B cell (primary cell): ENCODE results near the gene DSTYK. TPM values are rescaled to one million over a fixed set of nuclear protein-coding genes. Genes with fewer than 3 reads are reported as not detected.

ENCODE experiments used
- ATAC-seq: fragments of 200-7000 bp; cut with Tn5 transposase; one replicate; pipeline ENCODE4 v1.10.0; 2021; ENCODE audit warnings: low read depth, mild to moderate bottlenecking, moderate number of reproducible peaks, moderate library complexity
- CTCF ChIA-PET: fragments of 350-600 bp; sonication (Branson Sonifier 250); formaldehyde crosslinking; loops from one replicate; lab custom pipeline; 2021; ENCODE audit warnings: antibody characterized with exemption, inconsistent platforms; lab: Charles Lee
- POLR2A ChIA-PET: fragments of 350-600 bp; sonication (Branson Sonifier 250); formaldehyde crosslinking; loops from one replicate; lab custom pipeline; 2021; ENCODE audit warnings: antibody characterized with exemption; lab: Charles Lee
- DNase-seq: peaks from one replicate; pipeline ENCODE4 v3.0.0; 2013
- H2AFZ ChIP-seq: 2 replicates; pipeline ENCODE4 v1.6.1; 2012; ENCODE audit warnings: mild to moderate bottlenecking, low read depth, low read length; ENCODE audit not compliant: insufficient read depth, poor library complexity, severe bottlenecking
- H3K27ac ChIP-seq, 2 donors: 1 replicate in 1 of 2; 2 replicates in 1 of 2; pipeline ENCODE4 v1.5.1; 2012 to 2013; ENCODE audit warnings: low read length in 2 of 2, mild to moderate bottlenecking in 2 of 2, moderate library complexity in 1 of 2
- H3K27me3 ChIP-seq, 4 experiments: fragments of 200-600 bp in 1 of 4; sonication (generic) in 1 of 4; replicated peaks in 1 of 4; 1 replicate in 2 of 4; 2 replicates in 2 of 4; pipeline versions ENCODE4 v1.6.1 to v1.7.0; 2013 to 2016; ENCODE audit warnings: low read length in 3 of 4, mild to moderate bottlenecking in 2 of 4, mixed read lengths in 1 of 4, moderate library complexity in 1 of 4; ENCODE audit not compliant: insufficient read depth in 4 of 4, control insufficient read depth in 3 of 4; ENCODE audit errors: control extremely low read depth in 1 of 4
- H3K36me3 ChIP-seq, 2 experiments: replicated peaks in 1 of 2; 1 replicate in 1 of 2; 2 replicates in 1 of 2; pipeline versions ENCODE4 v1.6.1 to v1.7.1; 2013; ENCODE audit warnings: low read length in 1 of 2; ENCODE audit not compliant: insufficient read depth in 2 of 2, control insufficient read depth in 1 of 2; ENCODE audit errors: control extremely low read depth in 1 of 2, extremely low read depth in 1 of 2
- H3K4me1 ChIP-seq, 2 donors: fragments of 200-600 bp in 1 of 2; sonication (generic) in 1 of 2; 1 replicate in 1 of 2; 2 replicates in 1 of 2; pipeline versions ENCODE4 v1.5.1 to v1.6.1; 2013 to 2017; ENCODE audit warnings: low read length in 2 of 2; ENCODE audit not compliant: control insufficient read depth in 2 of 2, insufficient read depth in 2 of 2
- H3K4me2 ChIP-seq: replicated peaks from 2 replicates; pipeline ENCODE3; 2012; ENCODE audit warnings: mild to moderate bottlenecking, low read depth, low read length; ENCODE audit not compliant: poor library complexity, severe bottlenecking
- H3K4me3 ChIP-seq, 5 experiments: fragments of 200-600 bp in 1 of 5; sonication (generic) in 1 of 5; 1 replicate in 3 of 5; 2 replicates in 2 of 5; pipeline versions ENCODE4 v1.5.1 to v1.7.0; 2011 to 2016; ENCODE audit warnings: low read length in 4 of 5, mild to moderate bottlenecking in 4 of 5, low read depth in 2 of 5, control low read depth in 1 of 5, moderate library complexity in 1 of 5; ENCODE audit not compliant: insufficient read depth in 1 of 5; ENCODE audit errors: control extremely low read depth in 1 of 5, extremely low read depth in 1 of 5
- H3K79me2 ChIP-seq: fragments of 200-600 bp; sonication (generic); one replicate; pipeline ENCODE4 v1.6.0; 2016; ENCODE audit warnings: low read length; ENCODE audit not compliant: control insufficient read depth, insufficient read depth
- H3K9ac ChIP-seq: fragments of 200-600 bp; sonication (generic); 2 replicates; pipeline ENCODE4 v1.6.1; 2017; ENCODE audit warnings: mild to moderate bottlenecking, low read length, moderate library complexity
- H3K9me3 ChIP-seq, 3 donors: one replicate each; pipeline versions ENCODE4 v1.6.1 to v1.7.1; 2013; ENCODE audit warnings: low read length in 2 of 3; ENCODE audit not compliant: control insufficient read depth in 2 of 3, insufficient read depth in 1 of 3; ENCODE audit errors: control extremely low read depth in 1 of 3
- H4K20me1 ChIP-seq: 2 replicates; pipeline ENCODE4 v1.6.0; 2012; ENCODE audit warnings: mild to moderate bottlenecking, low read length; ENCODE audit not compliant: insufficient read depth, control insufficient read depth, poor library complexity, severe bottlenecking
- H3K27ac Mint-ChIP-seq: one replicate; pipeline ENCODE4 v1.8.0; 2021; ENCODE audit warnings: mixed read lengths
- H3K27me3 Mint-ChIP-seq: one replicate; pipeline ENCODE4 v1.8.0; 2021; ENCODE audit warnings: mixed read lengths
- H3K4me1 Mint-ChIP-seq: one replicate; pipeline ENCODE4 v1.8.0; 2021; ENCODE audit warnings: mixed read lengths
- H3K4me3 Mint-ChIP-seq: one replicate; pipeline ENCODE4 v1.8.0; 2021; ENCODE audit warnings: mixed read lengths
- H3K9me3 Mint-ChIP-seq: one replicate; pipeline ENCODE4 v1.8.0; 2022; ENCODE audit warnings: mixed read lengths; ENCODE audit not compliant: insufficient read depth
- CTCF ChIP-seq: fragments of 200-600 bp; IDR thresholded peaks from one replicate; pipeline ENCODE4 v1.8.0; 2022; ENCODE audit warnings: antibody characterized with exemption, mild to moderate bottlenecking
- EZH2 ChIP-seq: IDR thresholded peaks from 2 replicates; pipeline ENCODE4 v1.6.1; 2012; ENCODE audit warnings: borderline replicate concordance, low read depth, mild to moderate bottlenecking, moderate library complexity, low read length; ENCODE audit not compliant: insufficient read depth, poor library complexity, severe bottlenecking
- WGBS: methylation state at CpG from one replicate; pipeline ENCODE4 v1.1.5; 2013; ENCODE audit warnings: missing lambda C conversion rate; ENCODE audit not compliant: insufficient coverage; 5-methylcytosine and 5-hydroxymethylcytosine counted together
- intact Hi-C: fragments of 100-400 bp; cut with micrococcal nuclease; formaldehyde crosslinking; loops from one replicate; pipeline ENCODE4 v1.10.0; 2022
- polyA plus RNA-seq: library from polyadenylated mRNA; depleted of rRNA; stranded (reverse); fragments of >200 nt; gene quantifications from 2 replicates; pipeline ENCODE4 v1.2.3, GENCODE V29; 2012
- total RNA-seq, 2 donors: library from RNA; stranded (reverse); fragments of 120-200 nt in 1 of 2; gene quantifications; 1 replicate in 1 of 2; 2 replicates in 1 of 2; pipeline versions ENCODE4 v1.2.3 to v1.2.4, GENCODE V29; 2013 to 2022

DSTYK gene
- total and polyA plus RNA-seq, 2 donors (not counting 1 experiment from before 2014, with no cell fraction given): 3.6 to 15.7 TPM

- Histone ChIP-seq H3K9me3 (no peaks in the 10 kb centered on the region), H2AFZ (no peak overlapping the region), H3K27me3 (no peaks in the 10 kb centered on the region), H3K27ac (no peak overlapping the region), H4K20me1 (peaks cover 5% of the 10 kb centered on the region), H3K9ac (no peak overlapping the region), H3K79me2 (peaks cover 4% of the 10 kb centered on the region), H3K36me3 (peaks cover 0 to 38% of the 10 kb centered on the region in 2 experiments), H3K4me1 (no peaks in the 10 kb centered on the region), H3K4me3 (no peak overlapping the region), H3K4me2 (no peak overlapping the region)
- Mint-ChIP-seq H3K4me3 (no peak overlapping the region), H3K27me3 (no peaks in the 10 kb centered on the region), H3K4me1 (no peaks in the 10 kb centered on the region), H3K27ac (no peak overlapping the region), H3K9me3 (no peaks in the 10 kb centered on the region)
- ChIA-PET CTCF (interaction anchor here (0.5 to 1.2 kb wide), 2 partner anchors 31 to 85 kb away, joined by 3 read pairs; no protein-coding TSS in a partner anchor), POLR2A (no interaction called here)
- 92% methylated on average over 6 of the region's 10 CpGs for WGBS
- DNase-seq: no peak
- no peak for TF ChIP-seq EZH2
- TF ChIP-seq CTCF: no peak
- no peak for ATAC-seq
- intact Hi-C loops: no loop called here
Measured at GRCh38 chr1:205169248-205169647, 42.3 kb downstream of the DSTYK start.

GRCh38 chr1:205168291-205168690 lies 43.2 kb downstream of the DSTYK start:
- H3K9ac ChIP-seq: no peak overlapping the region
- WGBS: 60% methylated on average over 1 of the region's 1 CpG
- Mint-ChIP-seq H3K27me3 (no peaks in the 10 kb centered on the region), H3K4me1 (no peaks in the 10 kb centered on the region), H3K9me3 (no peaks in the 10 kb centered on the region), H3K4me3 (no peak overlapping the region), H3K27ac (no peak overlapping the region)
- ChIA-PET POLR2A (no interaction called here), CTCF (no interaction called here)
- H3K36me3 ChIP-seq: peaks cover 6 to 47% of the 10 kb centered on the region in 2 experiments
- peaks cover 5% of the 10 kb centered on the region for H4K20me1 ChIP-seq
- H3K9me3 ChIP-seq: no peaks in the 10 kb centered on the region
- TF ChIP-seq EZH2: no peak
- no peak for TF ChIP-seq CTCF
- intact Hi-C loops: no loop called here
- ATAC-seq: no peak
- H3K4me3 ChIP-seq: no peak overlapping the region
- H3K79me2 ChIP-seq: peaks cover 4% of the 10 kb centered on the region
- H3K27ac ChIP-seq: no peak overlapping the region
- no peak overlapping the region for H3K4me2 ChIP-seq
- DNase-seq: no peak
- no peaks in the 10 kb centered on the region for H3K4me1 ChIP-seq
- no peaks in the 10 kb centered on the region for H3K27me3 ChIP-seq
- H2AFZ ChIP-seq: no peak overlapping the region
